ENCODE results near the gene SLC15A2. TPM values are rescaled to one million over a fixed set of nuclear protein-coding genes. Genes with fewer than 3 reads are reported as not detected.
"Not testable (repeated sequence)": the region's sequence is repeated elsewhere in the genome, so short reads cannot be mapped to it uniquely, and the experiment has no call there.

The SLC15A2 gene
- total RNA-seq, 2 donors from 2014 or later = 2.0 to 2.1 TPM

DNA sequence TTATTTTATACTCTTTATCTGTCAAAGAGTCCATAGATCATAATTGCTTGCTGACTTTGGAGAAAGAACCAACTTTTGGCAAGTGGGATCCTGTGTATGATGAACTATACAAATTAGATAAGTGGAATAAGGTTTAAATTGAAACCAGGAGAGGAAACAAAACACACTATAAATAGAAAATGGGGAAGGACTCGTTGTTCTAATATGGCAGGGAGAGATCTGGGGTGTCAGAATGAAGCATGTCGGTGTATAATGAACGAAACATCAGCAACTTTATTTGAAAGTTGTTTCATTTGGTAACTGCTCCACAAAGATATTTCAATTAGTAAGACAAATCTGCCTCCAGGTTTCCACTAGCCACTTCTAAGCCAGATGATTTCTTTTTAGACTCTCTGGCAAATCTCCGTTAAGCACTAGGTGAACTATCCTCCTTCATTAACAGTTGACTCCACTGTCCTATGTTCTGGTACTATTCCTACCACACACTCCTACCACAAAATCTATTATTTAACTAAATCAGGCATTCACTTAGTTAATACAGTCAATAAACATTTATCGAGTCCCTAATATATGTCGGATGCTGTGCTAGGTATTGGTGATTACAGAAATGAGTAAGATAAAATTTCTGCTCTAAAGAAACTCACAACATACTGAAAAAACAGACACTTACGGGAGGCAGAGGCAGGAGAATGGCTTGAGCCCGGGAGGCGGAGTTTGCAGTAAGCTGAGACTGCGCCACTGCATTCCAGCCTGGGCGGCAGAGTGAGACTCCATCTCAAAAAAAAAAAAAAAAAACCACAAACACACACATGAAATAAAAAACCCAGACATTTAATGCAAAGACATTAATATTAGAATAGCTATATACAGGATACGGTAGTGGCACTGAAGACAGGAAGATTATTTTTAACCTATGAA lies 20.1 kb downstream of the SLC15A2 start:
- DNase-seq (ENCODE audit: low spot score) = no peak
- intact Hi-C loops (cut with DNase I) = no loop called here

DNA sequence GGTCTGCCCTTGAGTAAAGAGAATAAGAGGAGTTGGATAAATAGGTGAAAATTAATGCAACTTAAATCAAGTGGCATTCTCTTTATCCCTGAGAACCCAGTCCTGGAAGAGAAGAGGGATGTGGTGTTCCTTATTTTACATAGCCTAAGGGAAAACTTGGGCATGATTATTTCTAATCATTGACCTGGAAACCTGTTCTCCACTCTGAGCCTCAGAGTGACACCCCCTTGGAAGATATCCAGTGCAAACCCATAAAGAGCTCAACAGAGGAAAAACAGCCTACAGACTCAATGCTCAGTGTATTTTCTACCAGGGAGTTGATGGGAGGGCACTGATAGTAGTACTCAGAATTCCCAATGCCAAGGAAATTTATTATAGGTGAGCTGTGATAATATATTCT lies 22.0 kb downstream of the SLC15A2 start:
- no peak for DNase-seq (ENCODE audit: low spot score)
- intact Hi-C loops (cut with DNase I) = no loop called here

DNA sequence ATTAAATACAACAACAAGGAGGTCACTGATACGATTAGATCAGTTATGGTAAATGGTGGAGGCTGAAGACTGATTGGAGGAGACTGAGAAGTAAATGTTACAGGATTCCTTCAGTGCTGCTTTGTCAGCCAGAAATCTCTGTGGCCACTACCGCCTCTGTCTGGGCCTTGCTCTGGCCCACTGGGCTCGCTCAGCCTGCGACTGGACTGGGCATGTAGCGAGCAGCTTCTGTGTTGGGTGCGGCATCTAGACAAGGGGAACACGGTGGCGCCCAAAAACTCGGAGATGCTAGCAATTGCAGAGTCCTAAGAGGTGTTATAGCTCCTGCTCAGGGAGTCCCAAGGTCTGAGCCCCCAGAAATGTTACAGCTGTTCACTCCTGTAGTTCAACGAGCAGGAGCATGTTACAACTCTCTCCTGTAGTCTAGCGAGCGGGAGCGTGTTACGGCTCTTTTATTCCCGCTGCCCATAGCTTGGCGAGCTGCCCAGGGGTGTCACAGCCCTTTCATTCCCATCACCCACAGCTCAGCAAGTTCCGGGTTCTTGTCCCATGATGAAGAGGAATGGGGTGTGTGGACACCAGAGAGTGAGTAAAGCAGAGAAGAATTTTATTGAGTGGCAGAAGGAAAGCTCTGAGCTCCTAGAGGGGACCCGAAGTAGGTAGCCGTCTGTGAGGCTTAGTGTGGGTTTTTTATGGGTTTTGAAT lies 24.7 kb downstream of the SLC15A2 start:
- no peak for DNase-seq (ENCODE audit: low spot score)
- intact Hi-C loops (cut with DNase I) = no loop called here

DNA sequence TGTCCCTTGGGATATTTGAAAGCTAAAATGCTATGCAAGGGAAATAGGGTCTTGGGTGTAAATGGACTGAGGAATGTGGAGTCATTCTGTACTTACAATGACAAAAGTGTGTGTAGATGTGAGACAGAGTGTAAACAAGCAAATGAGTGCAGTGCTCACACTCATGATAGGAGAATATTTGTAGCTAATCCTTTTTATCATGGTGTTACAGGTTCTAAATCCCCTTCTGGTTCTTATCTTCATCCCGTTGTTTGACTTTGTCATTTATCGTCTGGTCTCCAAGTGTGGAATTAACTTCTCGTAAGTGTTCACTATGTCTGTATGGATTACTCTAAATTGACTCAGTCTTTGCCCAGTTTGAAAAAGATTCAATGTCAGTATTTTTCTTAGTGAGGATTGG lies 30.5 kb downstream of the SLC15A2 start:
- intact Hi-C loops (cut with DNase I) = no loop called here
- no peak for DNase-seq (ENCODE audit: low spot score)

DNA sequence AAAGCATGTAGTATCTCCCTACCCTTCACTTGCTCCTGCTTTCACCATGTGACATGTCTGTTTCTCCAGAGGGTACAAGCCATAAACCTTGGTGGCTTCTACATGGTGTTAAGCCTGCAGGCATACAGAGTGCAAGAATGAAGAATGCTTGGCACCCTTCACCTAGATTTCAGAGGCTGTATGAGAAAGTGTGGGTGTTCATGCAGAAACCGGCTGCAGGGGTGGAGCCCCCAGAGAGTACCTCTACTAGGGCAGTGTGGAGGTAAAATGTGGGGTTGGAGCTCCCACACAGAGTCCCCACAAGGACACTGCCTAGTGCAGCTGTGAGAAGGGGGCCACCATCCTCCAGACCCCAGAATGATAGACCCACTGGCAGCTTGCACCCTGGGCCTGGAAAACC lies 32.2 kb downstream of the SLC15A2 start:
- intact Hi-C loops (cut with DNase I) = no loop called here
- DNase-seq (ENCODE audit: low spot score) = no peak

DNA sequence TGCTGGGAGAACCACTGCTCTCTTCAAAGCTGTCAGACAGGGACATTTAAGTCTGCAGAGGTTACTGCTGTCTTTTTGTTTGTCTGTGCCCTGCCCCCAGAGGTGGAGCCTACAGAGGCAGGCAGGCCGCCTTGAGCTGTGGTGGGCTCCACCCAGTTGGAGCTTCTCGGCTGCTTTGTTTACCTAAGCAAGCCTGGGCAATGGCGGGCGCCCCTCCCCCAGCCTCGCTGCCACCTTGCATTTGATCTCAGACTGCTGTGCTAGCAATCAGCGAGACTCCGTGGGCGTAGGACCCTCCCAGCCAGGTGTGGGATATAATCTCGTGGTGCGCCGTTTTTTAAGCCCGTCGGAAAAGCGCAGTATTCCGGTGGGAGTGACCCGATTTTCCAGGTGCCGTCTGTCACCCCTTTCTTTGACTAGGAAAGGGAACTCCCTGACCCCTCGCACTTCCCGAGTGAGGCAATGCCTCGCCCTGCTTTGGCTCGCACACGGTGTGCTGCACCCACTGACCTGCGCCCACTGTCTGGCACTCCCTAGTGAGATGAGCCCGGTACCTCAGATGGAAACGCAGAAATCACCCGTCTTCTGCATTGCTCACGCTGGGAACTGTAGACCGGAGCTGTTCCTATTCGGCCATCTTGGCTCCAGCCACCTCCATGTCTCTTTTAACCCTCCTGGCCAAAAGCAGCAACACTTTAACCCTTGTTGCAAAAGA lies 44.1 kb downstream of the SLC15A2 start:
- intact Hi-C loops (cut with DNase I); DNase-seq (ENCODE audit: low spot score): not testable (repeated sequence)

DNA sequence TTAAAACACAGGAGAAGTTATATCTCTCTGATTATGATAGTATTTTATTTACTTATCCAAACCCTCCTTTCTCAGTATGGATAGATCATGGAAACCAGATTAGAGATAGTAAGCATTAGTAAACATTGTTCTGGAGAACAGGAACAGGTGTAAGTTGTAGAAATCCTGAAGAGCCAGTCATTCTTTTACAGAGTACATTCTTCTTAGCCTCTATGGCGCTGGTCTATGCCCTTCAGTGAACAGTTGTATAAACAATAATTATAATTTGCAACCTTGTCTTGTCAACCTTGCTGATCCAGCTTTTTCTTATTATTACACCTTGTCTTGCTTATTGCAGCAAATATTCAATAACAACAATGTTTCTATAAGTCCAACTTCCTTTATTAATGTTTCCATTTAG lies 47.4 kb downstream of the SLC15A2 start:
- intact Hi-C loops (cut with DNase I) = no loop called here
- no peak for DNase-seq (ENCODE audit: low spot score)

DNA sequence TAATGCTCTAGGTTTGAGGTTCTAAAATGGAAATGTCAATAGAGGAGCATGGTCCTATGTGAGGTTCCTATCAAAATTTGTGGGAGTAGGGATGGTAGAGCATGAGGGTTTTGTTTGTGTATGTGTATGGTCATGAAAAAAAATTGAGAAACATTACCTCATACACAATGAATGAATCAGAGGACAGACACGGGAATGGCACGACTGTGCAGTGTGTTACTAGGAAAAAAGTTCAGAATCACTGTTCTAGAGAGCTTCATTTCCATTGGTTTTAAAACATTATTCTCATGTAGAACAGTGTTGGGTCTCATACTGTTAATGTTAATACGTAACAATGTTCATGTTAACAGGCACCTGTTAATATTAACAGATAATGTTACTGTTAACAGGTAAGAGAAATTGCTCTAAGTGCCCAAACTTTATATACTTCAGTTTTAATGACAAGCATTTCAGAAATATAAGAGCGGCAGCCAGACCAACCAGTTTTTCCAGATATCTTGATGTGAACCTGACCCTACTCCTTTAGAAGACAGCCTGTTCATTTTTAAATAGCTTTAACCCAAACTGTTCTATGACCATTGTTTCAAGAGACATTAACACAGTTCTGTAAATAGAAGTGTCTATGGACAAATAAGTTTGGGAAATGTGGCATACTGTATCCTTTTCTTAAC lies 48.0 kb downstream of the SLC15A2 start:
- DNase-seq (ENCODE audit: low spot score) = no peak
- intact Hi-C loops (cut with DNase I) = no loop called here

DNA sequence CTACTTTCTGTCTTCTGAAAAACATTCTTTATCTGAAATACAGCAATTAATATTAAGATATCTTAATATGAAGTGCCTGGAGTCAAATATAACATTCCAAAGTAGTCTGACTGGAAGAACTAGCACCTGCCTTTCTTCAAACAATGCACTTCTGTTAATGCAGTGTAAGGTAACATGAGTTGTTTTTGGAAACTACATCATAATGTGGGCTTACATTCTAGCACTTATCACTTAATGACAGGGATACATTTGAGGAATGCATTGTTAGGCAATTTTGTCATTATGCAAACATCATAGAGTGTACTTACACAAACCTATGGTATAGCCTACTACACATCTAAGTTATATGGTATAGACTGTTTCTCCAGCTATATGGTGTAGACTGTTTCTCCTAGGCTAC lies 49.2 kb downstream of the SLC15A2 start:
- no peak for DNase-seq (ENCODE audit: low spot score)
- intact Hi-C loops (cut with DNase I) = no loop called here

DNA sequence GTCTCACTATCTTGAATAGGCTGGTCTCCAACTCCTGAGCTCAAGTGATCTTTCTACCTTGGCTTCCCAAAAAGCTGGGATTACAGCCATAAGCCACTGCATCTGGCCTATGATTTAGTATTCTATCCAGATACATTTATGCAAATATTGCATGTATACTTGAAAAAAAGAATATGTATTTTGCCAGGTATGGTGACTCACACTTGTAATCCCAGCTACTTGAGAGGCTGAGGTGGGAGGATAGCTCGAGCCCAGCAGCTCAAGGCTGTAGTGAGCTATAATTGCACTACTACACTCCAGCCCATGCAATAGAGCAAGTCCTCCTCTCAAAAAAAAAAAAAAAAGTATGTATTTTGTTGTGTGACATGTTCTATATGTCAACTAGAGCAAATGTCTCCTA lies 54.4 kb downstream of the SLC15A2 start:
- intact Hi-C loops (cut with DNase I) = no loop called here
- no peak for DNase-seq (ENCODE audit: low spot score)

DNA sequence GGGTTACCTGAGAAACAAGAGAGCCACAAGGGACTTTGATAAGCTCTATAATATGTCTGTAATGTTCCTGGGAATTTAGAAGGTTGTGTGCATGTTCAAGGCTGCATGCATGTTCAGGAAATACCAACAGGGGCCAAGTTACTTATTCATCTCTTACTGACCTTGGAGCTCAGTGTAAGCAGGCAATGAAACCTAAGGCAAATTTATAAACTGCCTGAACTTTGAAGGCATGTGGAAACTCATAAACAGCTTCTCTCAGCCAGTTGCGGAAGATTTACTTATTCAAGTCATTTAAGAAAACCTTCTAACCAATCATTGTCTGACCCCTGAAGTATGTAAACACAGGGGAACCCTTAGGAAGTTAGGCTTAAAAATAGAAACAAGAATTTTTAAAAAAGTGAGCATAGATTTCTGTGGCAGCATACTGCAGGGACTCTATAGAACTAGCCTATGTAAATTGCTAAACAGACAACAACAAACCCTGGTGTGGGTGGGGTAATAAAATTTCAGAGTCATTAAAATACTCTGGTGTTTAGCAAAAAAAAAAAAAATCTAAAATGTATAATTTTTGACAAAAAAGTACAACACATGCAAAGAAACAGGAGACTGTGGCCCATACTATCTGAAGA lies 57.2 kb downstream of the SLC15A2 start:
- DNase-seq (ENCODE audit: low spot score) = no peak
- intact Hi-C loops (cut with DNase I) = no loop called here

DNA sequence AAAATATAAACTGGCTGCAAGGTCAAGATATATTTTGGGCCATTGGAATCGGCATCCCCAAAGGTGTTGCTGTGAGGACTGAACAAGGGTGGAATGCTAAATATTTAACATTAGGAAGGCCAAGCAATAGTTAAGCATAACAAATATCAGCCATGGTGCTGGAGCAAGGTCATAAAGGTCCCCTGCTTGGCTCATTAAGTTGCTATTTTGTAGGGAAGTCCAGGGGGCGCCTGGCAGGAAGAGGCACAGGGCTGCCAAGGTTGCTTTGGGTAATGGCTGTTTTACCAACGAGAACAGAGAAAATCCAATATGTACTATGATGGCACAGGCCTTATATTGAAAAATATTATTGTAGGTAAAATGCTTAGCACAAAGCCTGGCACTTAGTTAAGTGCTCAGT lies 62.2 kb downstream of the SLC15A2 start:
- intact Hi-C loops (cut with DNase I) = no loop called here
- no peak for DNase-seq (ENCODE audit: low spot score)

DNA sequence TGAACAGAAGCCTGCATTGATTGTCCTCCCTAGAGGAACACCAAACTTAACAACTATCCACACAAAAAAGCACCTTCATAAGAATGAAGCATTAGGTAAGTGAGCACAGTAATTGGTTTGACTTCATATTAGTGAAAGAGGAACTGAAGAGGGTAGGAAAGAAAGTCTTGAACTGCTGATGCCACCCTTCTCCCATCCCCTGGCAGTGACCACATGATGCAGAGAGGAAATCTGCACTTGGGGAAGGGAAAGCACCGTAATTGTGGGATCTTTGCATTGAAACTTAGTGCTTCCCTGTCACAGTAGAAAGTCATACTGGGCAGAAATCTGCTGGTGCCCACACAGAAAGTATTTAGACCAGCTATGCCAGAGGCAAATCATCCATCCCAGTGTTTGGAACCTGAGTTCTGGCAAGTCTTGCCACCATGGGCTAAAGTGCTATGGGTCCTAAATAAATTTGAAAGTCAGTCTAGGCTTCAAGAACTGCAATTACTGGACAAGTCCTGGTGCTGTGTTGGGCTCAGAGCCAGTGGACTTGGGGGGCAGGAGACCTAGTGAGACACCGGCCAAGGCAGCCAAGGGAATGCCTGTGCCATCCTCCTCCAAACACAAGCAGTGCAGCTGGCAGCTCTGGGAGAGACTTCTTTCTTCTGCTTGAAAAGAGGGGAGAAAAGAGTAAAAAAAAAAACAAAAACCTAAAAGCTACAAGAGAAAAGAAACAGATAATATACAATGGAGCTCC lies 63.6 kb downstream of the SLC15A2 start:
- intact Hi-C loops (cut with DNase I) = no loop called here
- no peak for DNase-seq (ENCODE audit: low spot score)

DNA sequence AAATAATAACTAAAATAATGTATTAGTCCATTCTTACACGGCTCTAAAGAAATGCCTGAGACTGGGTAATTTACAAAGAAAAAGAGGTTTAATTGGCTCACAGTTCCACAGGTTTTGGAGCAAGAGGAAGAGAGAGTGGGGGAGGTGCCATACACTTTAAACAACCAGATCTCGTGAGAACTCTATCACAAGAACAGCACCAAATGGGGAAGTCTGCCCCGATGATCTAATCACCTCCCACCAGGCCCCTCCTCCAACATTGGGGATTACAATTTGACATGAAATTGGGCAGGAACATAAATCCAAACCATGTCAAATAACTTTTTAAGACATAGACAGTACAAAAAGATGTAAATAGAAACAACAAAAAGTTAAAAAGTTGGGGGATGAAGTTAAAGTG lies 64.6 kb downstream of the SLC15A2 start:
- no peak for DNase-seq (ENCODE audit: low spot score)
- intact Hi-C loops (cut with DNase I) = no loop called here

DNA sequence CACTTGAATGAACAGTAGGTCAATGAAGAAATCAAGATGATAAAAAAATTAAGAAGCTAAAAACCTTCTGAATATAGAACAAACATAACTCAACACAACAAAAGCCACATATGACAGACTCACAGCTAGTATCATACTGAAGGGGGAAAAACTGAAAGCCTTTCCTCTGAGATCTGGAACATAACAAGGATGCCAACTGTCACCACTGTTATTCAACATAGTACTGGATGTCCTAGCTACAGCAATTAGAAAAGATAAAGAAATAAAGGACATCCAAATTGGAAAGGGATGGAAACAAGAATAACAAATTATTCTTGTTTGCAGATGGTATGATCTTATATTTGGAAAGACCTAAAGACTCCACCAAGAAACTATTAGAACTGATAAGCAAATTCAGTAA lies 67.1 kb downstream of the SLC15A2 start:
- intact Hi-C loops (cut with DNase I) = no loop called here
- DNase-seq (ENCODE audit: low spot score) = no peak

DNA sequence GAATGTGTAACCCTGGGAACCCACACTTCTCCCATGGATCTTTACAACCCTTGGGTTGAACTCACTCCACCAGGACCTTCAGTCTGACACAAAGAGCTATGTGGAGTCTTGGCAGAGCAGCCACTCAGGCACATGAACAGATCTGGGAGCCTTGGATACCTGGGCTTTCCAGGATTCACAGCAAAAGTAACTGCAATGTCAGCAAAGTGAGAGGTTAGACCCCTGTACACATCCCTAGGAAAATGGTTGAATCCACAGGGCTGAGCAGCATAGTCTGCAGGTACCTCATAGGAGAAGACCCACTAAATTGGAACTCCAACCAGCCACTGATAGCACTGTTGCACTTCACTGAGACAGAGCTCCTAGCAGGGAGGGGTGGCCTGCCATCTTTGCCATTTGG lies 68.2 kb downstream of the SLC15A2 start:
- DNase-seq (ENCODE audit: low spot score) = no peak
- intact Hi-C loops (cut with DNase I) = no loop called here

DNA sequence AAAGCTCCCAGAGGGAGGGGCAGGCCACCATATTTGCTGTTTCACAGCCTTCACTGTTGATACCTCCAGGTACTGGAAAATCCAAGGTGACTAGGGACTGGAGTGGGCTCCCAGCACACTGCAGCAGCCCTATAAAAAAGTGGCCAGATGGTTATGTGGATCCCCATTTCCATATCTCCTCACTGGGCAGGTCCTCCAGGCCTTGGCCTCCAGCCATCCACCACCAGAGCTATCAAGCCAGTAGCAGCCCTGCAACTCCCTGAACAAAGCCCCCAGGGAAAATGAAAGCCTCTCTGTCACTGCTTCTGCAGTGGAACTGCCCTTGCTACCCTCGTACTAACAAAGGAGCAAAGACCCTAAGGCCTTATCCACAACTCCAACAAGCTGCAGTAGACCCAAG lies 69.4 kb downstream of the SLC15A2 start:
- no peak for DNase-seq (ENCODE audit: low spot score)
- intact Hi-C loops (cut with DNase I) = no loop called here

DNA sequence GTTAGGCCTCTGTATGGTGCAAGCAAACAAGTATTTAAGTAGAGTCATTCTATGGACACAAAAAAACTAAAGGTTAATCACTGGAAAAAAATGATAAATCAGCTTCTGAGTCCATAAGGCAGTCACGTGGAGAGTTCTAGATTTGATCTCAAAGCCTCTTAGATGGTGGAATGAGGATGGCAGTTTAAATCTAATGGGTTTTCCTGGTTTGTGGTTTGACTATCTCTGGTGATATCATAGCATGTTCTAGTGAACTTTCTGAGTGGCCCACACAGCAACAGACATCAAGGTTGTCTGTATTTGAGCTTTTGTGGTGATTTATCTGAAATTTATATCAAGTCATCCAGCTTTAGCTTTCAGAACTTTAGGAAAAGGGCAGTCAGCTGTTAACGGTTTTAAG lies 75.4 kb downstream of the SLC15A2 start:
- DNase-seq (ENCODE audit: low spot score) = no peak
- intact Hi-C loops (cut with DNase I) = no loop called here

DNA sequence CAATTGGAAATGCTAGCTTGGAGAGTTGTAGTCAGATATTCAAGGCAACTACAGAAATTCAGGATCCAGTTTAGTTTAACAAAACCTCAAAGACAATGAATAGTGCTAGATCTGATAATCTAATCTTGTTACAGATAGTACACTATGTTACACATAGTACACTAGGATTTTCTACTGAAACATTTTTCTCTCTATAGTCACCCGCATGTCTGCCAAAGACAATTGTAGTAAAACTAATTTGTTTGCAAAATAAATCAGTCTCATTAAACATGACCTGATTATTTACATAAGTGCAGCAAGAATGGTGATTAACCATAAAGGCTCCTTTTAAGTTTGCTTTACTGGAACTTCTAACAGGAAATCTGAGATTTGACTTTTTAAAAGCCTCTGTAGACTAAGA lies 75.8 kb downstream of the SLC15A2 start:
- intact Hi-C loops (cut with DNase I) = no loop called here
- DNase-seq (ENCODE audit: low spot score) = no peak
